K562 (cell line): ENCODE measurements around the gene SORT1. TPM values are rescaled to one million over a fixed set of nuclear protein-coding genes. Genes with fewer than 3 reads are reported as not detected.
A peak's percentile ranks its signal among the peaks of the same experiment; 100 is the strongest.

ENCODE experiments used
- BACH1 ChIP-seq: fragments of 200-800 bp; sonication (Bioruptor generic); IDR thresholded peaks from 2 replicates; pipeline ENCODE4 v1.6.1; 2016; ENCODE audit warnings: missing genetic modification characterization, missing compliant biosample characterization
- BRD4 ChIP-seq: fragments of 200-600 bp; sonication (generic); IDR thresholded peaks from 2 replicates; pipeline ENCODE4 v1.6.1; 2017; ENCODE audit warnings: inconsistent platforms
- GABPB1 ChIP-seq: sonication (generic); formaldehyde crosslinking; IDR thresholded peaks from 2 replicates; pipeline ENCODE4 v1.8.0; 2022; ENCODE audit warnings: mild to moderate bottlenecking, missing genetic modification reagents
- ILK ChIP-seq: fragments of 450-650 bp; IDR thresholded peaks from 2 replicates; pipeline ENCODE4 v1.6.1; 2016; ENCODE audit warnings: missing genetic modification characterization, low read depth, mild to moderate bottlenecking, missing compliant biosample characterization, moderate library complexity, borderline replicate concordance
- LARP7 ChIP-seq: fragments of 450-650 bp; IDR thresholded peaks from 2 replicates; pipeline ENCODE4 v1.6.1; 2016
- LEF1 ChIP-seq: fragments of 450-650 bp; IDR thresholded peaks from 2 replicates; pipeline ENCODE4 v1.6.1; 2016; ENCODE audit warnings: mild to moderate bottlenecking
- MEF2A ChIP-seq: IDR thresholded peaks from 2 replicates; pipeline ENCODE4 v1.6.1; 2011; ENCODE audit warnings: low read depth, mild to moderate bottlenecking, low read length, moderate library complexity; ENCODE audit not compliant: control insufficient read depth
- MIER1 ChIP-seq: fragments of 450-650 bp; IDR thresholded peaks from 2 replicates; pipeline ENCODE4 v1.6.1; 2016; ENCODE audit warnings: antibody characterized with exemption, mild to moderate bottlenecking, low read depth
- MLLT1 ChIP-seq, 2 experiments: fragments of 450-650 bp; IDR thresholded peaks; 2 replicates each; pipeline ENCODE4 v1.6.1; 2016
- MXI1 ChIP-seq: IDR thresholded peaks from 2 replicates; pipeline ENCODE4 v1.6.1; 2011; ENCODE audit warnings: low read depth, mild to moderate bottlenecking, improper control_type of control experiment, low read length
- NCOA1 ChIP-seq: fragments of 450-650 bp; IDR thresholded peaks from 2 replicates; pipeline ENCODE4 v1.6.1; 2016; ENCODE audit warnings: low read depth
- NFYB ChIP-seq: IDR thresholded peaks from 2 replicates; pipeline ENCODE4 v1.6.1; 2011; ENCODE audit warnings: mild to moderate bottlenecking, moderate library complexity; ENCODE audit not compliant: insufficient read length; ENCODE audit errors: extremely low read depth
- NONO ChIP-seq, 2 experiments: fragments of 200-400 bp in 1 of 2; fragments of 450-650 bp in 1 of 2; formaldehyde crosslinking in 1 of 2; IDR thresholded peaks; 2 replicates each; pipeline ENCODE4 v1.6.1; 2017; ENCODE audit warnings: low read depth in 2 of 2, mild to moderate bottlenecking in 2 of 2, moderate library complexity in 2 of 2, low read length in 1 of 2
- PHB ChIP-seq: fragments of 250-450 bp; sonication (Bioruptor Pico); IDR thresholded peaks from 2 replicates; pipeline ENCODE4 v1.5.0; 2021
- PREB ChIP-seq: sonication (generic); formaldehyde crosslinking; IDR thresholded peaks from 2 replicates; pipeline ENCODE4 v1.8.1; 2023; ENCODE audit warnings: mild to moderate bottlenecking, missing genetic modification reagents
- SAP30 ChIP-seq: fragments of 200-600 bp; sonication (generic); IDR thresholded peaks from 2 replicates; pipeline ENCODE4 v1.6.1; 2012; ENCODE audit warnings: borderline replicate concordance, low read depth, mild to moderate bottlenecking, moderate library complexity, low read length, control low read depth, inconsistent platforms; ENCODE audit not compliant: insufficient read depth, poor library complexity, severe bottlenecking
- SOX6 ChIP-seq: fragments of 450-650 bp; IDR thresholded peaks from 2 replicates; pipeline ENCODE4 v1.6.1; 2014; ENCODE audit warnings: mild to moderate bottlenecking
- TAL1 ChIP-seq: fragments of 450-650 bp; IDR thresholded peaks from 2 replicates; pipeline ENCODE4 v1.6.1; 2016; ENCODE audit warnings: mild to moderate bottlenecking
- TSC22D4 ChIP-seq: fragments of 450-650 bp; IDR thresholded peaks from 2 replicates; pipeline ENCODE4 v1.6.1; 2016; ENCODE audit warnings: missing genetic modification characterization, missing biosample characterization, control low read depth
- ZNF143 ChIP-seq: sonication (generic); formaldehyde crosslinking; IDR thresholded peaks from 2 replicates; pipeline ENCODE4 v1.9.0; 2022; ENCODE audit warnings: mild to moderate bottlenecking, missing genetic modification reagents
- ZNF174 ChIP-seq: fragments of 250-450 bp; sonication (Bioruptor Pico); IDR thresholded peaks from 2 replicates; pipeline ENCODE4 v1.4.0; 2020; ENCODE audit warnings: mild to moderate bottlenecking
- ZNF217 ChIP-seq: sonication (generic); formaldehyde crosslinking; IDR thresholded peaks from 2 replicates; pipeline ENCODE4 v1.8.0; 2022; ENCODE audit warnings: mild to moderate bottlenecking, missing genetic modification reagents
- ZNF444 ChIP-seq: fragments of 250-450 bp; sonication (Bioruptor Pico); IDR thresholded peaks from 2 replicates; pipeline ENCODE4 v1.4.0; 2020; ENCODE audit warnings: mild to moderate bottlenecking, moderate library complexity
- ZNF785 ChIP-seq: fragments of 250-450 bp; sonication (Bioruptor Pico); IDR thresholded peaks from 2 replicates; pipeline ENCODE4 v1.4.0; 2020; ENCODE audit warnings: mild to moderate bottlenecking
- polyA plus RNA-seq, 8 experiments: library from polyadenylated mRNA; depleted of rRNA in 4 of 8; stranded (reverse) in 5 of 8; unstranded in 3 of 8; fragments of >200 nt; fragmentation: Nextera tagmentation in 2 of 8; fragmentation: Illumina TruSeq in 1 of 8; extraction: Ambion mirVana in 2 of 8; extraction: Trizol in 1 of 8; gene quantifications; 2 replicates each; pipeline versions ENCODE4 v1.2.1 to v1.2.3, GENCODE V29; 2011 to 2014; ENCODE audit warnings: inconsistent platforms in 1 of 8, missing spikeins in 1 of 8
- total RNA-seq, 7 experiments: library from RNA; depleted of rRNA in 6 of 7; stranded (reverse); fragments of >200 nt in 6 of 7; fragmentation: Illumina TruSeq in 2 of 7; extraction: Trizol in 2 of 7; gene quantifications; 2 replicates each; pipeline versions ENCODE4 v1.2.1 to v1.2.3, GENCODE V29; 2011 to 2021; ENCODE audit warnings: low replicate concordance in 1 of 7

Gene SORT1
- total and polyA plus RNA-seq, 9 of the 15 experiments (the other 6 are each of a cell fraction or from before 2014, with no cell fraction given) = 27.4 to 112 (median 65.0) TPM

- no peak for TF ChIP-seq LEF1
- TF ChIP-seq MLLT1 (IDR thresholded peaks at IDR 0.05) = 0 out of 4 replicates have a peak, but pooled peaks of 1 of the 2 experiments have one; percentile 35
- TF ChIP-seq TSC22D4 (tag) = no peak
- no peak for TF ChIP-seq NFYB
- TF ChIP-seq TAL1 = no peak
- no peak for TF ChIP-seq ZNF143 (CRISPR knock-in tag)
- no peak for TF ChIP-seq ZNF785 (CRISPR knock-in tag)
- TF ChIP-seq SAP30 = no peak
- TF ChIP-seq ZNF444 (CRISPR knock-in tag) = no peak
- TF ChIP-seq SOX6 = no peak
- TF ChIP-seq MIER1 = no peak
- TF ChIP-seq ZNF174 (CRISPR knock-in tag) = no peak
- no peak; the same call in 1 of the 2 replicates for TF ChIP-seq GABPB1
- no peak for TF ChIP-seq LARP7
- TF ChIP-seq NCOA1 = no peak
- no peak for TF ChIP-seq ILK (tag)
- TF ChIP-seq ZNF217 (CRISPR knock-in tag) = no peak
- no peak for TF ChIP-seq MXI1
- TF ChIP-seq MEF2A = no peak
- no peak for TF ChIP-seq PHB (CRISPR knock-in tag)
- TF ChIP-seq NONO (IDR thresholded peaks at IDR 0.05; ENCODE audit: low read depth in 2 of 2, low read length in 1 of 2) = no peak
- TF ChIP-seq PREB (CRISPR knock-in tag) = no peak
- TF ChIP-seq BRD4 = no peak
- no peak for TF ChIP-seq BACH1 (tag)
Measured at GRCh38 chr1:109396871-109397580, 692 bp downstream of the SORT1 start (continued).
